Fibroblast of lung (primary cell): Measurements from ENCODE around the gene GRK3. TPM values are rescaled to one million over a fixed set of nuclear protein-coding genes. Genes with fewer than 3 reads are reported as not detected.

Experiments
- DNase-seq, 2 donors: peaks; one replicate each; pipeline versions ENCODE4 v3.0.0 to v3.0.0-alpha.2; 2010; ENCODE audit warnings: low read depth in 2 of 2
- H2AFZ ChIP-seq: 2 replicates; pipeline ENCODE4 v1.5.1; 2012; ENCODE audit warnings: low read length, control low read depth, inconsistent platforms
- H3K27ac ChIP-seq: 2 replicates; pipeline ENCODE4 v1.5.1; 2011; ENCODE audit warnings: low read length, control low read depth; ENCODE audit not compliant: insufficient read depth
- H3K27me3 ChIP-seq: 2 replicates; pipeline ENCODE4 v1.5.1; 2011; ENCODE audit warnings: mild to moderate bottlenecking, low read length; ENCODE audit not compliant: control insufficient read depth, insufficient read depth
- H3K36me3 ChIP-seq: 2 replicates; pipeline ENCODE4 v1.5.1; 2011; ENCODE audit warnings: low read length; ENCODE audit not compliant: control insufficient read depth, insufficient read depth
- H3K4me1 ChIP-seq: 2 replicates; pipeline ENCODE4 v1.5.1; 2011; ENCODE audit warnings: low read length; ENCODE audit not compliant: control insufficient read depth, insufficient read depth; ENCODE audit errors: extremely low read depth
- H3K4me2 ChIP-seq: 2 replicates; pipeline ENCODE4 v1.5.1; 2011; ENCODE audit warnings: low read length, control low read depth; ENCODE audit not compliant: insufficient read depth; ENCODE audit errors: extremely low read depth
- H3K4me3 ChIP-seq, 4 experiments: fragments of 200-600 bp in 1 of 4; sonication (generic) in 1 of 4; replicated peaks in 1 of 4; 2 replicates each; pipeline ENCODE4 v1.5.1; 2011 to 2016; ENCODE audit warnings: low read length in 4 of 4, low read depth in 3 of 4, mild to moderate bottlenecking in 3 of 4, control low read depth in 2 of 4, inconsistent platforms in 1 of 4, mixed read lengths in 1 of 4; ENCODE audit not compliant: insufficient read depth in 1 of 4; ENCODE audit errors: control extremely low read depth in 1 of 4
- H3K79me2 ChIP-seq: 2 replicates; pipeline ENCODE4 v1.5.1; 2012; ENCODE audit warnings: mild to moderate bottlenecking, low read length, inconsistent platforms; ENCODE audit not compliant: control insufficient read depth, insufficient read depth
- H3K9ac ChIP-seq: 2 replicates; pipeline ENCODE4 v1.5.1; 2011; ENCODE audit warnings: mild to moderate bottlenecking, low read length, control low read depth; ENCODE audit not compliant: insufficient read depth
- H3K9me3 ChIP-seq: 2 replicates; pipeline ENCODE4 v1.5.1; 2012; ENCODE audit warnings: low read depth, low read length; ENCODE audit not compliant: control insufficient read depth, insufficient read depth
- H4K20me1 ChIP-seq: 2 replicates; pipeline ENCODE4 v1.5.1; 2011; ENCODE audit warnings: low read length; ENCODE audit not compliant: control insufficient read depth, insufficient read depth; ENCODE audit errors: extremely low read depth
- EZH2 ChIP-seq: IDR thresholded peaks from 2 replicates; pipeline ENCODE4 v1.5.1; 2012; ENCODE audit warnings: low read length, control low read depth, mild to moderate bottlenecking; ENCODE audit errors: missing control alignments
- polyA plus RNA-seq, 2 donors: library from polyadenylated mRNA; depleted of rRNA in 1 of 2; stranded (reverse) in 1 of 2; unstranded in 1 of 2; fragments of >200 nt; gene quantifications; 2 replicates each; pipeline ENCODE4 v1.2.1, GENCODE V29; 2011 to 2012; ENCODE audit warnings: missing spikeins in 1 of 2
- total RNA-seq: library from RNA; depleted of rRNA; stranded (reverse); fragments of >200 nt; gene quantifications from 2 replicates; pipeline ENCODE4 v1.2.1, GENCODE V29; 2014
- TF ChIP-seq, protein P1 (sequence below), 2 donors: IDR thresholded peaks in 1 of 2; conservative IDR thresholded peaks in 1 of 2; 1 replicate in 1 of 2; 2 replicates in 1 of 2; pipeline ENCODE4 v1.5.1; 2011 to 2012; ENCODE audit warnings: low read length in 2 of 2, control low read depth in 1 of 2, inconsistent platforms in 1 of 2, low read depth in 1 of 2, mild to moderate bottlenecking in 1 of 2

Gene GRK3
- total and polyA plus RNA-seq, 2 donors (not counting 1 experiment from before 2014, with no cell fraction given), result 1.6 to 1.7 TPM

DNA sequence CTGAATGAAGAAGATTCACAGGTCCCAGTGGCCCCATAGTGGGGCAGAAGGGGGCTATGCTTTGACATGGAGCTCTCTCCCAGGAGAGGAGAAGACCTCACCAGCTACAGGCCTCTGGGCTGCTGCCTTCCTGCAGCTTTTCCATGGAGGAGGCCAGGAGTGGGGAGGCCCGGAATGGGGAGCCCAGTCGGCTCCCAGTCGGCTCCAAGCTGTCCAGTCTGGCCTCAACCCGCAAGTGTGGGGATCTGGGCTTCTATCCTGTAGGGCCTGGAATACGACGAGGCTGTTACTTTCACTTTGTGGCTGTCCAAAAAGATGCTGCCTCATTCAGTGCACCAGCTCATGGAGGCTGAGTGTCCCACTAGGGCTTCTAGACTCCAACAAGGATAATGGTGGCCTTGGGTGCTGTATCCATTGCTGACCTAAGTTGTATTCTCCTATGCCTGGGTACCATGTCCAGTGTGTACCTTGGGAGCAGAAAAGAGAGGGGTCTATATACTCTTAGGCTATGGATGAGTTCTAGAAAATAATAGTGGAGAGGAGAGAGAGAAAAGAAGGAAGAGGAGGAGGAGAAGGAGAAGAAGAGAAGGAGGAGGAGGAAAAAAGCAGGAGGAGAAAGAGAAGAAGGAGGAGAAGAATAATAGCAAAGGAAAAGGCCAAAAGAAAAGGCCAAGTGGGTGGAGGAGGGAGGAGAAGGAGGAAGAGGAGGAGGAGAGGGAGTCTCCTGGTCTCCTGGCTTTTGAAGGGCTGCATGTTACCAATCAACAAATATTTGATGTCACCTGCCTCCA is 178.6 kb downstream of the GRK3 start:
- DNase-seq, result no peak
- H3K27ac ChIP-seq, result no peak overlapping the region
- H2AFZ ChIP-seq, result no peak overlapping the region

DNA sequence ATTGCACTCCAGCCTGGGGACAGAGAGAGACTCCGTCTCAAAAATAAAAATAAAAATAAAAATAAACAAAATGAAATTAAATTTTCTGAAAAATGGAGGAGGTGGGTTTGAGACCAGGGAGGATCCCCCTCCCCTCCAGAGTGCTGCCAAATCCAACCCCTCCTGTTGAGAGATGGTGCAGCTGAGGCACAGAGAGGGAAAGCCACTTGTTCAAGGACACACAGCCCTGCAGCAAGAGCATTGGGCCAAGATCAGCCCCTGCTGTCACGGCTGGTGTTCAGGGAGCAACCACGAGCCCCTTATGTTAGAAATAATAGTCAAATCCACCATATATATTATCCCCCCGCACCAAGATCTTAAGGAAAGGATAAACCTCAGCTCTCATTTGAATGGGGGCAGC is 180.2 kb downstream of the GRK3 start:
- TF ChIP-seq, protein P1, sequence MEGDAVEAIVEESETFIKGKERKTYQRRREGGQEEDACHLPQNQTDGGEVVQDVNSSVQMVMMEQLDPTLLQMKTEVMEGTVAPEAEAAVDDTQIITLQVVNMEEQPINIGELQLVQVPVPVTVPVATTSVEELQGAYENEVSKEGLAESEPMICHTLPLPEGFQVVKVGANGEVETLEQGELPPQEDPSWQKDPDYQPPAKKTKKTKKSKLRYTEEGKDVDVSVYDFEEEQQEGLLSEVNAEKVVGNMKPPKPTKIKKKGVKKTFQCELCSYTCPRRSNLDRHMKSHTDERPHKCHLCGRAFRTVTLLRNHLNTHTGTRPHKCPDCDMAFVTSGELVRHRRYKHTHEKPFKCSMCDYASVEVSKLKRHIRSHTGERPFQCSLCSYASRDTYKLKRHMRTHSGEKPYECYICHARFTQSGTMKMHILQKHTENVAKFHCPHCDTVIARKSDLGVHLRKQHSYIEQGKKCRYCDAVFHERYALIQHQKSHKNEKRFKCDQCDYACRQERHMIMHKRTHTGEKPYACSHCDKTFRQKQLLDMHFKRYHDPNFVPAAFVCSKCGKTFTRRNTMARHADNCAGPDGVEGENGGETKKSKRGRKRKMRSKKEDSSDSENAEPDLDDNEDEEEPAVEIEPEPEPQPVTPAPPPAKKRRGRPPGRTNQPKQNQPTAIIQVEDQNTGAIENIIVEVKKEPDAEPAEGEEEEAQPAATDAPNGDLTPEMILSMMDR (conservative IDR thresholded peaks at IDR 0.05 in 1 of 2, IDR thresholded peaks at IDR 0.05 in 1 of 2; ENCODE audit: low read depth in 1 of 2, low read length in 2 of 2), result no peak
- TF ChIP-seq EZH2, result no peak
- no peak for DNase-seq
- no peak overlapping the region for H3K4me2 ChIP-seq
- no peak overlapping the region for H2AFZ ChIP-seq
- peaks cover 8% of the 10 kb centered on the region for H3K4me1 ChIP-seq
- no peak overlapping the region for H3K4me3 ChIP-seq
- H3K79me2 ChIP-seq, result no peaks in the 10 kb centered on the region
- no peaks in the 10 kb centered on the region for H3K27me3 ChIP-seq
- H3K27ac ChIP-seq, result no peak overlapping the region
- no peaks in the 10 kb centered on the region for H3K9me3 ChIP-seq
- H4K20me1 ChIP-seq, result no peaks in the 10 kb centered on the region
- no peaks in the 10 kb centered on the region for H3K36me3 ChIP-seq
- no peak overlapping the region for H3K9ac ChIP-seq

More for the DNA sequence above, 178.6 kb downstream of the GRK3 start:
- Histone ChIP-seq H3K9me3 (no peaks in the 10 kb centered on the region), H4K20me1 (no peaks in the 10 kb centered on the region), H3K4me2 (no peak overlapping the region), H3K4me3 (no peak overlapping the region), H3K27me3 (no peaks in the 10 kb centered on the region), H3K9ac (no peak overlapping the region), H3K36me3 (no peaks in the 10 kb centered on the region), H3K4me1 (peaks cover 8% of the 10 kb centered on the region), H3K79me2 (no peaks in the 10 kb centered on the region)
- TF ChIP-seq, protein P1 (conservative IDR thresholded peaks at IDR 0.05 in 1 of 2, IDR thresholded peaks at IDR 0.05 in 1 of 2; ENCODE audit: low read depth in 1 of 2, low read length in 2 of 2), result no peak
- TF ChIP-seq EZH2, result no peak

DNA sequence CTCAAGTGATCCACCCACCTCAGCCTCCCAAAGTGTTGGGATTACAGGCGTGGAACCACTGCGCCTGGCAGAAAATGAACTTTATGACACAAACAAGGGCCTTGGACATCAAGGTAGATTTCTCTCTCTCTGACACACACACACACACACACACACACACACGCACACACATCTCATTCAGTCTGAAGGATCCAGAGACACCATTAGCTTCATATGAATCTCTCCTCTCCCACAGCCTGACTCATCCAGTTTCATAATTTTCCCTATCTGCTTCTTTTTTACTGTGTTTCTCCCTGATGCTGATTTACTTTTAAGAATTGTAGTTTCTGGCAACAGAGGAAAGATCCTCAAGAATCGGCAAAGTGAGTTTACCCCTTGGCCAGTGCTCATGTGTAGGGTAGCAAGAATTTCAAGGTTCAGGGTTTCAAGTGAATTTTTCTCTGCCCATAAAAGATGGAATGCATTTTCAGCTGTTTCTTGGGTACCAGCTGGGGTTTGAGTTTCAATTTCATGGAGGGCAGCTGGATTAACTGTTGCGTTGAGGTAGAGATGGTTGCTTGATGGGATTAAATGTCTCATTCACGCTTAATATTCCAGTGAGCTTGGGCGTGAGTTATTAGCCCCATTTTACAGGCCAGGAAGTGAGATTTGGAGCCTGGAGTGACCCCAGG is 181.0 kb downstream of the GRK3 start:
- Histone ChIP-seq H3K4me3 (no peak overlapping the region), H3K27ac (no peak overlapping the region), H4K20me1 (no peaks in the 10 kb centered on the region), H3K9me3 (no peaks in the 10 kb centered on the region), H3K9ac (no peak overlapping the region), H3K4me2 (no peak overlapping the region), H3K27me3 (no peaks in the 10 kb centered on the region), H3K79me2 (no peaks in the 10 kb centered on the region), H2AFZ (no peak overlapping the region), H3K36me3 (no peaks in the 10 kb centered on the region), H3K4me1 (peaks cover 8% of the 10 kb centered on the region)
- peak; percentile 67 to 79 for DNase-seq
- no peak for TF ChIP-seq EZH2
- TF ChIP-seq, protein P1 (conservative IDR thresholded peaks at IDR 0.05 in 1 of 2, IDR thresholded peaks at IDR 0.05 in 1 of 2; ENCODE audit: low read depth in 1 of 2, low read length in 2 of 2), result no peak
